Parathyroid adenoma (tissue), 2 donors: ENCODE data around the gene CRIM1.

Source experiments
- H2AFZ ChIP-seq: fragments of 300-600 bp; sonication (generic); one replicate; pipeline ENCODE4 v1.7.0; 2017; ENCODE audit warnings: antibody characterized with exemption, mild to moderate bottlenecking
- H3K27ac ChIP-seq: fragments of 300-600 bp; sonication (generic); one replicate; pipeline ENCODE4 v1.7.0; 2017
- H3K27me3 ChIP-seq: fragments of 300-600 bp; sonication (generic); one replicate; pipeline ENCODE4 v1.7.0; 2017; ENCODE audit warnings: low read length; ENCODE audit not compliant: control insufficient read depth, insufficient read depth
- H3K36me3 ChIP-seq: fragments of 300-600 bp; sonication (generic); one replicate; pipeline ENCODE4 v1.7.0; 2017; ENCODE audit warnings: low read length; ENCODE audit not compliant: control insufficient read depth, insufficient read depth
- H3K4me1 ChIP-seq: fragments of 300-600 bp; sonication (generic); one replicate; pipeline ENCODE4 v1.7.0; 2017; ENCODE audit warnings: control low read depth
- H3K4me2 ChIP-seq: fragments of 300-600 bp; sonication (generic); one replicate; pipeline ENCODE4 v1.7.0; 2017; ENCODE audit warnings: low read length
- H3K4me3 ChIP-seq: fragments of 300-600 bp; sonication (generic); one replicate; pipeline ENCODE4 v1.7.0; 2017; ENCODE audit warnings: low read depth, low read length
- H3K79me2 ChIP-seq: fragments of 300-600 bp; sonication (generic); one replicate; pipeline ENCODE4 v1.7.0; 2017; ENCODE audit warnings: control low read depth
- H3K9ac ChIP-seq: fragments of 300-600 bp; sonication (generic); one replicate; pipeline ENCODE4 v1.7.0; 2017; ENCODE audit warnings: mild to moderate bottlenecking
- H3K9me3 ChIP-seq: fragments of 300-600 bp; sonication (generic); one replicate; pipeline ENCODE4 v1.7.0; 2017; ENCODE audit warnings: low read length; ENCODE audit not compliant: control insufficient read depth
- TF ChIP-seq, protein P1 (sequence below): fragments of 300-600 bp; sonication (generic); IDR thresholded peaks from one replicate; pipeline ENCODE4 v1.7.0; 2017; ENCODE audit warnings: antibody characterized with exemption, mild to moderate bottlenecking
- donor health status: primary hyperparathyroidism.

CRIM1 gene

DNA sequence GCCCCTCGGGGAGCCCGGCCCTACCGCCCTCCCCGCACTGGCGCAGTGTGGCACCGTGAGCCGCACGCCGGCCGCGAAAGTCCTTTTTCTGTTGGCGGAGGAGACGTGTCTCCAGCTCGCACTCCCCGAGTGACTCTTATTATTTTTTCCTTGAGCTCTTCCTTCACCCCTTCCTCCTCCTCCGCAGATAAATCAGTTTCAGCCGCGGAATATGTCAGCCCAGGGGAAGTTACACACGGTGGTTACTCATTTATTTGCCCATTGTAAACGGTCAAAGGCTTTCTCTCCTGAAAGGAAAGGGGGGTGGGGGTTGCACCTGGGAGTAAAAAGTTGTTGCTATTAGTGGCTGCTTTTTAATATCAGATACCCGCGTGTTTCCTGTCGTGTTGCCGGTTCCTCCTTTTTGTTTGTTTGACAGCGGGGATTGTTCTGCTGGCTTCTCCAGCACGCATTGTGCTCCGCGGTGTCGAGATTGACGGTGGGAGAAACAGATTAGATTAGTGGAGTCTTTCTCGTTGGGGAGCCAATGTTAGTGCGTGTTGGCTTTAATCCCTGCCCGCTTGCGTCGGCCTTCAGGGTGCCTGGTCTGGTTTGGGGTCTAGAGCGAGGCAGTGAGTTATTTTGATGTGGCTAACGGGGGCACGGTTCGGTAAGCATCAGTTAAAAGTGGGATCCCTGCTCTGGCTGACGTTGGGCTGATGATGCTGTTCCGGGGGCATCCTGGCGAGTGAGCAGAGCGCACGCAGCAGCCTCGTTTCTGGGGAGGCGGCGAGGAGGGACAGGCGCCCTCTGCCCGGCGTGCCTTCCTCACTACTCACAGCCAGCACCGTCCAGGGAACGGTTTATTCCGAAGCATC lies 1.6 kb downstream of the CRIM1 start:
- Histone ChIP-seq H3K9ac (no peak overlapping the region), H3K79me2 (no peaks in the 10 kb centered on the region), H3K4me1 (peaks cover 17% of the 10 kb centered on the region), H3K36me3 (no peaks in the 10 kb centered on the region), H3K27me3 (no peaks in the 10 kb centered on the region), H3K4me3 (peak overlapping the region; percentile 59), H3K9me3 (no peaks in the 10 kb centered on the region), H3K4me2 (peak overlapping the region; percentile 64), H2AFZ (peak overlapping the region; percentile 58), H3K27ac (peak overlapping the region; percentile 65)
- TF ChIP-seq, protein P1, sequence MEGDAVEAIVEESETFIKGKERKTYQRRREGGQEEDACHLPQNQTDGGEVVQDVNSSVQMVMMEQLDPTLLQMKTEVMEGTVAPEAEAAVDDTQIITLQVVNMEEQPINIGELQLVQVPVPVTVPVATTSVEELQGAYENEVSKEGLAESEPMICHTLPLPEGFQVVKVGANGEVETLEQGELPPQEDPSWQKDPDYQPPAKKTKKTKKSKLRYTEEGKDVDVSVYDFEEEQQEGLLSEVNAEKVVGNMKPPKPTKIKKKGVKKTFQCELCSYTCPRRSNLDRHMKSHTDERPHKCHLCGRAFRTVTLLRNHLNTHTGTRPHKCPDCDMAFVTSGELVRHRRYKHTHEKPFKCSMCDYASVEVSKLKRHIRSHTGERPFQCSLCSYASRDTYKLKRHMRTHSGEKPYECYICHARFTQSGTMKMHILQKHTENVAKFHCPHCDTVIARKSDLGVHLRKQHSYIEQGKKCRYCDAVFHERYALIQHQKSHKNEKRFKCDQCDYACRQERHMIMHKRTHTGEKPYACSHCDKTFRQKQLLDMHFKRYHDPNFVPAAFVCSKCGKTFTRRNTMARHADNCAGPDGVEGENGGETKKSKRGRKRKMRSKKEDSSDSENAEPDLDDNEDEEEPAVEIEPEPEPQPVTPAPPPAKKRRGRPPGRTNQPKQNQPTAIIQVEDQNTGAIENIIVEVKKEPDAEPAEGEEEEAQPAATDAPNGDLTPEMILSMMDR = no peak

DNA sequence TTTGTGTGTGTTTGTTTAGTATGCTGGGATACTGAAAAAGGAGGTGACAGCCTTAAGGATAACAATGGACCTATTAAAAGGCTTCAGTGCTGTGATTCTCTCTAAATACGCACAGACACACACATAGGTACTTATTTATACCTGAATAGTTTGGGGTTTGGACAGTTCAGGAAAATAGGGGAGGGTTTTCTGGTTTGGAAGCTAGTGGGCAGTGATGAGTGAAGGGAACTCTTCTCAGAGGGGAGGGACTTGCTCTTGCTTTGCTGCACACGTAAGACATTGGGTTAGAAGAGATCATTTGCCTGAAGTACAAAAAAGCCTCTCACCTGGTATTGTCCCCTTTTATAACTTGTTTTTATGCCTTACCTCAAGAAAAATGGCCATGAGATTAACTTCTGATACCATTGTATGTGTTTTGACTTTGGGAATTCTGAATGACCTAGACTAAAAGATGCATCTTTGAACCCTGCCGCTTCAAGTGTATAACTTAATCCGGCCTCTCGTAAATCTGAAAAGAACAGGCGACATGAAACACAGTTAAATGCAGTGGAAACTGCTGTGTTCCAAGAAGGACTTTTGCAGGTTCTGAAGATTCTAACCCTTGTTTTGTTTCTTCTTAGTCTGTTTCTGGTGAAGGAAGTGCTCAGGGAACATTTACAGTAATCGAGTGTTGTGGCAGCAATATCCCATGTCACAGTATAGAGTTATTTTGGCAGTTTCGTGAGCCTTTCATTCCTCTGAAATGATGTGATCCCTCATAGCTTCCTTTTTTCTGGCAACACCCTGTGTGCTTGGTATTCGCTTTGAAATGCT lies 2.5 kb downstream of the CRIM1 start:
- Histone ChIP-seq H3K4me2 (peak overlapping the region; percentile 64), H3K4me3 (peak overlapping the region; percentile 59), H3K27me3 (no peaks in the 10 kb centered on the region), H3K4me1 (peaks cover 17% of the 10 kb centered on the region), H2AFZ (peak overlapping the region; percentile 58), H3K36me3 (no peaks in the 10 kb centered on the region), H3K9ac (no peak overlapping the region), H3K27ac (peak overlapping the region; percentile 65), H3K9me3 (no peaks in the 10 kb centered on the region), H3K79me2 (peaks cover 2% of the 10 kb centered on the region)
- TF ChIP-seq, protein P1 = peak; percentile 61

DNA sequence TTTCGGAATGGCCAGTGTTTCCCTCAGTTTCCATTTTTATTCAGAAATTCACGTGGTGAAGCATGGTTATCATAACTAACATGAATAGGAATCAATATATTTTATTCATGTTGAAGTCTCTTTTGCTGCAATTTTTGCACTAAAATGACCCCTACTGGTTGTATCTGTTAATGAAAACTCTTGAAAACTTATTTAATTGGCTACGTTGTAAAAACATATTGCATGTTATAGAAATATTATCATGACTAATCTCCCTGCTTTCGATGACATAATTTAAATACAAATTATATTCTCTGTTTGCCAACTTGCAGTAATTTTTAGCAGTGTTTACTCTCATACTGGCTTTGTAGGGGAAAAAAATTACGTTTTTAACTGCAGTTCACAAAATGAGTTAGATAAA lies 3.5 kb downstream of the CRIM1 start:
- H3K36me3 ChIP-seq = no peaks in the 10 kb centered on the region
- H3K9ac ChIP-seq = no peak overlapping the region
- no peak overlapping the region for H2AFZ ChIP-seq
- H3K9me3 ChIP-seq = no peaks in the 10 kb centered on the region
- no peaks in the 10 kb centered on the region for H3K27me3 ChIP-seq
- H3K79me2 ChIP-seq = peaks cover 2% of the 10 kb centered on the region
- TF ChIP-seq, protein P1 = peak; percentile 29
- H3K4me3 ChIP-seq = peak overlapping the region; percentile 59
- peak overlapping the region; percentile 65 for H3K27ac ChIP-seq
- H3K4me2 ChIP-seq = no peak overlapping the region
- H3K4me1 ChIP-seq = peaks cover 17% of the 10 kb centered on the region

DNA sequence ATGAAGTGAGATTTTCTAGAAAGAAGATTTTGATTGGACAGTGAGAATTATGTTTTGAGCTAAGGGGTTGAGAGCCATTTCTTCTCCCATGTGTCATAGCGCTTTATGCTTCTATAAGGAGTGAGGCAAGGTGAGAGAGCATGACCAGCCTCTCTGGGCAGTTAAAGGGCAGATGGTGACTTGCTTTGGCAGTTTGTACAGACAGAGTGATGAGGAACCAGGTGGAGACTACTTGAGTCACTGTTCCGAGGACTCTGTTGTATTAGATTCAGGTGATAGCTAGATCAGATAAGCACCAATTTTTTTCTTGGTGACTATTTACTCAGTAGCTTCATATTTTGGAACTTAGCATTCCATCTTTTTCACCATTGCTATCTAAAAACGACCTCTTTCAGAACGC lies 4.5 kb downstream of the CRIM1 start:
- peaks cover 4% of the 10 kb centered on the region for H3K79me2 ChIP-seq
- H3K4me3 ChIP-seq = no peak overlapping the region
- H2AFZ ChIP-seq = no peak overlapping the region
- H3K9me3 ChIP-seq = no peaks in the 10 kb centered on the region
- no peak overlapping the region for H3K9ac ChIP-seq
- TF ChIP-seq, protein P1 = no peak
- H3K36me3 ChIP-seq = no peaks in the 10 kb centered on the region
- no peak overlapping the region for H3K27ac ChIP-seq
- H3K4me1 ChIP-seq = peaks cover 17% of the 10 kb centered on the region
- no peaks in the 10 kb centered on the region for H3K27me3 ChIP-seq
- H3K4me2 ChIP-seq = no peak overlapping the region
